ENCODE results near the gene ASAP2. TPM values are rescaled to one million over a fixed set of nuclear protein-coding genes. Genes with fewer than 3 reads are reported as not detected.
"Not testable (repeated sequence)": the region's sequence is repeated elsewhere in the genome, so short reads cannot be mapped to it uniquely, and the experiment has no call there.

The ASAP2 gene
- total RNA-seq, 2 experiments from 2014 or later: 0.21 to 0.26 TPM

- Mint-ChIP-seq H3K36me3 (ENCODE audit: low read depth) (no peaks in the 10 kb centered on the region), H3K4me3 (no peak overlapping the region), H3K4me1 (no peaks in the 10 kb centered on the region), H3K27ac (no peak overlapping the region), H3K27me3 (peaks cover 31% of the 10 kb centered on the region), H3K9me3 (ENCODE audit: low read depth) (no peaks in the 10 kb centered on the region)
- DNase-seq (no peak), ATAC-seq (no peak)
- intact Hi-C loops (cut with DNase I, micrococcal nuclease): no loop called here
- ChIA-PET CTCF (interaction anchor here (0.5 kb wide), 1 partner anchor 363 kb away, joined by 5 read pairs; no protein-coding TSS in a partner anchor), POLR2A (no interaction called here)
These were observed 8.3 kb downstream of the ASAP2 start for GRCh38 chr2:9214873-9215272.

GRCh38 chr2:9215680-9216079 lies 9.1 kb downstream of the ASAP2 start:
- no peaks in the 10 kb centered on the region for H3K4me1 Mint-ChIP-seq
- H3K27me3 Mint-ChIP-seq: peaks cover 27% of the 10 kb centered on the region
- POLR2A ChIA-PET: interaction anchor here (0.6 kb wide), 2 partner anchors 208 to 1341 kb away, joined by 3 to 4 read pairs; no protein-coding TSS in a partner anchor
- no peak overlapping the region for H3K27ac Mint-ChIP-seq
- DNase-seq (no peak), ATAC-seq (no peak)
- intact Hi-C loops (cut with DNase I, micrococcal nuclease): no loop called here
- CTCF ChIA-PET: interaction anchor here (1.2 kb wide), 1 partner anchor 8 kb away, joined by 4 read pairs; no protein-coding TSS in a partner anchor
- peaks cover 1% of the 10 kb centered on the region for H3K9me3 Mint-ChIP-seq (ENCODE audit: low read depth)
- H3K36me3 Mint-ChIP-seq (ENCODE audit: low read depth): no peaks in the 10 kb centered on the region
- H3K4me3 Mint-ChIP-seq: no peak overlapping the region

- ATAC-seq; H3K27ac Mint-ChIP-seq; DNase-seq; intact Hi-C loops (cut with DNase I, micrococcal nuclease); H3K36me3 Mint-ChIP-seq (ENCODE audit: low read depth); H3K4me1 Mint-ChIP-seq; H3K4me3 Mint-ChIP-seq; H3K9me3 Mint-ChIP-seq (ENCODE audit: low read depth): not testable (repeated sequence)
- peaks cover 31% of the 10 kb centered on the region for H3K27me3 Mint-ChIP-seq
- ChIA-PET CTCF (interaction anchor here (1.2 kb wide), 1 partner anchor 8 kb away, joined by 4 read pairs; no protein-coding TSS in a partner anchor), POLR2A (interaction anchor here (0.6 kb wide), 2 partner anchors 208 to 1340 kb away, joined by 3 to 4 read pairs; no protein-coding TSS in a partner anchor)
These were observed 9.5 kb downstream of the ASAP2 start for GRCh38 chr2:9216143-9216542.

- POLR2A ChIA-PET: no interaction called here
These were observed 11.5 kb downstream of the ASAP2 start for GRCh38 chr2:9217838-9218770.

GRCh38 chr2:9219027-9219445 lies 12.4 kb downstream of the ASAP2 start:
- no peak for DNase-seq
- no peak overlapping the region for H3K4me3 Mint-ChIP-seq
- H3K27me3 Mint-ChIP-seq: peaks cover 19% of the 10 kb centered on the region
- no peak overlapping the region for H3K27ac Mint-ChIP-seq
- no peaks in the 10 kb centered on the region for H3K36me3 Mint-ChIP-seq (ENCODE audit: low read depth)
- intact Hi-C loops (cut with DNase I, micrococcal nuclease): no loop called here
- H3K9me3 Mint-ChIP-seq (ENCODE audit: low read depth): peaks cover 1% of the 10 kb centered on the region
- CTCF ChIA-PET: interaction anchor here (0.5 to 1.0 kb wide), 3 partner anchors 13 to 747 kb away, joined by 3 to 4 read pairs (median 3); partner anchors contain the start of gene ASAP2
- no peak for ATAC-seq
- H3K4me1 Mint-ChIP-seq: no peaks in the 10 kb centered on the region
- POLR2A ChIA-PET: interaction anchor here (0.6 kb wide), 1 partner anchor 1197 kb away, joined by 3 read pairs; no protein-coding TSS in a partner anchor

More at GRCh38 chr2:9217838-9218770, 11.5 kb downstream of the ASAP2 start:
- Mint-ChIP-seq H3K27me3 (peaks cover 21% of the 10 kb centered on the region), H3K4me1 (no peaks in the 10 kb centered on the region), H3K36me3 (ENCODE audit: low read depth) (no peaks in the 10 kb centered on the region), H3K27ac (no peak overlapping the region), H3K9me3 (ENCODE audit: low read depth) (peaks cover 1% of the 10 kb centered on the region), H3K4me3 (no peak overlapping the region)
- intact Hi-C loops (cut with DNase I, micrococcal nuclease): no loop called here
- ATAC-seq (no peak), DNase-seq (no peak)
- CTCF ChIA-PET: interaction anchor here (0.5 to 1.1 kb wide), 4 partner anchors 12 to 748 kb away, joined by 3 to 4 read pairs (median 3); partner anchors contain the start of gene ASAP2

- ATAC-seq (no peak), DNase-seq (no peak)
- Mint-ChIP-seq H3K4me3 (no peak overlapping the region), H3K27me3 (peaks cover 19% of the 10 kb centered on the region), H3K4me1 (no peaks in the 10 kb centered on the region), H3K27ac (no peak overlapping the region), H3K9me3 (ENCODE audit: low read depth) (peaks cover 1% of the 10 kb centered on the region), H3K36me3 (ENCODE audit: low read depth) (no peaks in the 10 kb centered on the region)
- ChIA-PET CTCF (no interaction called here), POLR2A (no interaction called here)
- intact Hi-C loops (cut with DNase I, micrococcal nuclease): no loop called here
These were observed 13.6 kb downstream of the ASAP2 start for GRCh38 chr2:9220201-9220600.

GRCh38 chr2:9221223-9221622 lies 14.6 kb downstream of the ASAP2 start:
- no peak for ATAC-seq
- intact Hi-C loops (cut with DNase I, micrococcal nuclease): no loop called here
- H3K4me3 Mint-ChIP-seq: no peak overlapping the region
- H3K27me3 Mint-ChIP-seq: peaks cover 16% of the 10 kb centered on the region
- no peaks in the 10 kb centered on the region for H3K4me1 Mint-ChIP-seq
- ChIA-PET POLR2A (no interaction called here), CTCF (interaction anchor here (0.7 kb wide), 1 partner anchor 13 kb away, joined by 3 read pairs; no protein-coding TSS in a partner anchor)
- H3K27ac Mint-ChIP-seq: no peak overlapping the region
- H3K9me3 Mint-ChIP-seq (ENCODE audit: low read depth): peaks cover 1% of the 10 kb centered on the region
- no peaks in the 10 kb centered on the region for H3K36me3 Mint-ChIP-seq (ENCODE audit: low read depth)
- DNase-seq: no peak

GRCh38 chr2:9222239-9222892 lies 15.8 kb downstream of the ASAP2 start:
- Mint-ChIP-seq H3K4me1 (no peaks in the 10 kb centered on the region), H3K4me3 (no peak overlapping the region), H3K27me3 (peaks cover 13% of the 10 kb centered on the region), H3K9me3 (ENCODE audit: low read depth) (peaks cover 1% of the 10 kb centered on the region), H3K36me3 (ENCODE audit: low read depth) (no peaks in the 10 kb centered on the region), H3K27ac (no peak overlapping the region)
- intact Hi-C loops (cut with DNase I, micrococcal nuclease): no loop called here
- ATAC-seq: no peak
- DNase-seq: no peak
- ChIA-PET CTCF (interaction anchor here (1.9 kb wide), 1 partner anchor 13 kb away, joined by 6 read pairs; no protein-coding TSS in a partner anchor), POLR2A (no interaction called here)

GRCh38 chr2:9222893-9223287 lies 16.3 kb downstream of the ASAP2 start:
- Mint-ChIP-seq H3K9me3 (ENCODE audit: low read depth) (peaks cover 1% of the 10 kb centered on the region), H3K4me3 (no peak overlapping the region), H3K27me3 (peaks cover 12% of the 10 kb centered on the region), H3K27ac (no peak overlapping the region), H3K36me3 (ENCODE audit: low read depth) (no peaks in the 10 kb centered on the region), H3K4me1 (no peaks in the 10 kb centered on the region)
- intact Hi-C loops (cut with DNase I, micrococcal nuclease): no loop called here
- ATAC-seq (no peak), DNase-seq (no peak)
- CTCF ChIA-PET: interaction anchor here (1.9 kb wide), 1 partner anchor 14 kb away, joined by 6 read pairs; no protein-coding TSS in a partner anchor
- POLR2A ChIA-PET: no interaction called here

GRCh38 chr2:9225806-9226205 lies 19.2 kb downstream of the ASAP2 start:
- intact Hi-C loops (cut with DNase I, micrococcal nuclease): no loop called here
- H3K4me1 Mint-ChIP-seq: no peaks in the 10 kb centered on the region
- DNase-seq: no peak
- H3K4me3 Mint-ChIP-seq: no peak overlapping the region
- no peaks in the 10 kb centered on the region for H3K36me3 Mint-ChIP-seq (ENCODE audit: low read depth)
- no peaks in the 10 kb centered on the region for H3K9me3 Mint-ChIP-seq (ENCODE audit: low read depth)
- ChIA-PET POLR2A (no interaction called here), CTCF (interaction anchor here (0.7 kb wide), 1 partner anchor 15 kb away, joined by 5 read pairs; no protein-coding TSS in a partner anchor)
- no peak overlapping the region for H3K27ac Mint-ChIP-seq
- no peak for ATAC-seq
- H3K27me3 Mint-ChIP-seq: peaks cover 7% of the 10 kb centered on the region
